KMS-11 (cell line): ENCODE results near the gene CSTB.

Experiments
- H2AFZ ChIP-seq: fragments of 200-600 bp; sonication (generic); 2 replicates; pipeline ENCODE4 v1.6.1; 2016; ENCODE audit warnings: antibody characterized with exemption, mixed run types, low read depth
- H3K27ac ChIP-seq: fragments of 200-600 bp; sonication (generic); 2 replicates; pipeline ENCODE4 v1.6.1; 2016; ENCODE audit warnings: mild to moderate bottlenecking, mixed run types
- H3K27me3 ChIP-seq: fragments of 200-600 bp; sonication (generic); 2 replicates; pipeline ENCODE4 v1.6.1; 2017; ENCODE audit warnings: mild to moderate bottlenecking, low read depth, mixed run types, moderate library complexity; ENCODE audit not compliant: insufficient read depth
- H3K36me3 ChIP-seq: fragments of 200-600 bp; sonication (generic); 2 replicates; pipeline ENCODE4 v1.6.1; 2017; ENCODE audit warnings: mild to moderate bottlenecking, mixed run types; ENCODE audit not compliant: insufficient read depth
- H3K4me1 ChIP-seq: fragments of 200-600 bp; sonication (generic); 2 replicates; pipeline ENCODE4 v1.6.1; 2016; ENCODE audit warnings: mild to moderate bottlenecking, low read depth, mixed run types; ENCODE audit not compliant: poor library complexity, severe bottlenecking
- H3K4me2 ChIP-seq: fragments of 200-600 bp; sonication (generic); 2 replicates; pipeline ENCODE4 v1.7.0; 2016; ENCODE audit warnings: mild to moderate bottlenecking, mixed run types
- H3K4me3 ChIP-seq: fragments of 200-600 bp; sonication (generic); IDR thresholded peaks from 2 replicates; pipeline ENCODE4 v1.6.1; 2017; ENCODE audit warnings: low read depth, low read length, mixed read lengths; ENCODE audit not compliant: insufficient read depth
- H3K79me2 ChIP-seq: fragments of 200-600 bp; sonication (generic); 2 replicates; pipeline ENCODE4 v1.6.1; 2016; ENCODE audit warnings: low read depth, mixed run types; ENCODE audit not compliant: insufficient read depth
- H3K9ac ChIP-seq: fragments of 200-600 bp; sonication (generic); 2 replicates; pipeline ENCODE4 v1.6.1; 2016; ENCODE audit warnings: mild to moderate bottlenecking, mixed run types
- H4K20me1 ChIP-seq: fragments of 200-600 bp; sonication (generic); 2 replicates; pipeline ENCODE4 v1.6.1; 2016; ENCODE audit warnings: mild to moderate bottlenecking, mixed run types; ENCODE audit not compliant: insufficient read depth
- CTCF ChIP-seq: fragments of 200-600 bp; sonication (generic); conservative IDR thresholded peaks from 2 replicates; pipeline ENCODE4 v1.6.1; 2017; ENCODE audit warnings: low read depth, mild to moderate bottlenecking, antibody characterized with exemption, low read length, moderate library complexity, mixed read lengths

CSTB gene

DNA sequence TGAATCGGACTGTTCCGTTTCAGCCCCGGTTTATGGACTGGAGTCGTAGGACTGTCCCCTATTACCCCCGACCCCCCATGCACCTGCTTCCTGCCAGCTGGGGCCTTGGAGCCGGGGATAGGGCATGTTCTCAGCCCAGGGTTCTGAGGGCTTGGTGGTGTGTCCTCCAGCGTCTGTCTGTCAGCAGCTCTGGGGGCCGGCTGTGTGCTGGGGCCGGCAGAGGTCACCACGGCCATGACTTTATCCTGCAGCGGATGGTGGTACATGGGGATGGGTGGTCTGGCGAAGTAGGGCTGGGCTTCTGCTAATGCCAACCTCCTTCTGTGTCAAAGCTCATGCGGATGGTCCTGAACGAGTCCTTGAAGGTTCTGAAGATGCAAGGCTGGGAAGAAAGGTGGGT is 18.7 kb upstream of the CSTB start:
- Histone ChIP-seq H3K27ac (no peak overlapping the region), H2AFZ (no peak overlapping the region), H3K36me3 (peaks cover 32% of the 10 kb centered on the region; the same call in 1 of the 2 replicates), H3K4me2 (no peak overlapping the region), H3K79me2 (peaks cover 45% of the 10 kb centered on the region), H3K4me3 (no peak overlapping the region), H3K27me3 (no peaks in the 10 kb centered on the region), H4K20me1 (peaks cover 6% of the 10 kb centered on the region; the same call in 1 of the 2 replicates), H3K9ac (no peak overlapping the region), H3K4me1 (peaks cover 15% of the 10 kb centered on the region)
- no peak for TF ChIP-seq CTCF

GRCh38 chr21:43794311-43794710 is 18.2 kb upstream of the CSTB start:
- no peaks in the 10 kb centered on the region for H3K27me3 ChIP-seq
- H3K9ac ChIP-seq: no peak overlapping the region
- peaks cover 15% of the 10 kb centered on the region for H3K4me1 ChIP-seq
- no peak overlapping the region for H3K4me3 ChIP-seq
- H3K27ac ChIP-seq: no peak overlapping the region
- H3K36me3 ChIP-seq: peaks cover 31% of the 10 kb centered on the region; the same call in 1 of the 2 replicates
- no peak overlapping the region for H3K4me2 ChIP-seq
- peaks cover 6% of the 10 kb centered on the region; the same call in 1 of the 2 replicates for H4K20me1 ChIP-seq
- no peak for TF ChIP-seq CTCF
- H2AFZ ChIP-seq: no peak overlapping the region
- peaks cover 50% of the 10 kb centered on the region for H3K79me2 ChIP-seq

- Histone ChIP-seq H3K36me3 (peaks cover 31% of the 10 kb centered on the region; the same call in 1 of the 2 replicates), H3K79me2 (peaks cover 50% of the 10 kb centered on the region)
- no peak for TF ChIP-seq CTCF
Measured at GRCh38 chr21:43793243-43793642, 17.1 kb upstream of the CSTB start.

GRCh38 chr21:43792406-43792805 is 16.3 kb upstream of the CSTB start:
- no peak overlapping the region for H3K4me2 ChIP-seq
- H2AFZ ChIP-seq: no peak overlapping the region
- H3K27ac ChIP-seq: no peak overlapping the region
- peaks cover 26% of the 10 kb centered on the region; the same call in 1 of the 2 replicates for H3K36me3 ChIP-seq
- H4K20me1 ChIP-seq: peaks cover 6% of the 10 kb centered on the region; the same call in 1 of the 2 replicates
- H3K4me1 ChIP-seq: peaks cover 20% of the 10 kb centered on the region
- H3K79me2 ChIP-seq: peaks cover 50% of the 10 kb centered on the region
- TF ChIP-seq CTCF: no peak
- H3K4me3 ChIP-seq: no peak overlapping the region
- no peaks in the 10 kb centered on the region for H3K27me3 ChIP-seq
- H3K9ac ChIP-seq: no peak overlapping the region

More at GRCh38 chr21:43793243-43793642, 17.1 kb upstream of the CSTB start:
- Histone ChIP-seq H3K4me1 (peaks cover 20% of the 10 kb centered on the region), H3K4me3 (no peak overlapping the region), H3K4me2 (no peak overlapping the region), H3K9ac (no peak overlapping the region), H4K20me1 (peaks cover 6% of the 10 kb centered on the region; the same call in 1 of the 2 replicates), H3K27me3 (no peaks in the 10 kb centered on the region), H2AFZ (no peak overlapping the region), H3K27ac (no peak overlapping the region)
